ENCODE measurements around the gene MAPK9.

The MAPK9 gene

DNA sequence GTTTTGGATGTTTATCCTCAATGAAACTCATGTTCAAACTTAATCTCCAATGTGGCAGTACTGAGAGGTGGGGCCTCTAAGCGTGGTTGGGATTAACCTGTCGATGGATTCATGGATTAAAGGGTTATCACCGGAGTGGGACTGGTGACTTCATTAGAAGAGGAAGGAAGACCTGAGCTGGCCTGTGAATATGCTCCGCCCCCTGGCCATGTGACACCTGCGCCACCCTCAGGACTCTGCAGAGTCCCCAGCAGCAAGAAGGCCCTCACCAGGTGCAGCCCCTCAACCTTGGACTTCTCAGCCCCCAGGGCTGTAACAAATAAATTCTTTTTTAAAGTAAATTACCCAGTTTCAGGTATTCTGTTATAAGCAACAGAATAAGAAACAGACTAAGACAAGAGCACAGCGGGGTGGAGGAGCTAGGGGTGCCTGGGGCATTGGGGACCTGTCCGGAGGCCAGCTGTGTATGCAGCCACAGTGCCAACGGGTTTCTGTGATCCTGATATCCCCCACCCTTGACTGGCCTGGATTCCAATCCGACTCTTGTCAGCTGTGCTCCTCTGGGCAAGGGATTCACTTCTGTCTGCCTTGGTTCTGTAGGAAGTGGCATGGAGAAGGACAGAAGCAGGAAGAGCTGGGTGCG is 3.2 kb upstream of the MAPK9 start:
- DNase-seq (ENCODE audit: low read depth in 2 of 2): no peak

DNA sequence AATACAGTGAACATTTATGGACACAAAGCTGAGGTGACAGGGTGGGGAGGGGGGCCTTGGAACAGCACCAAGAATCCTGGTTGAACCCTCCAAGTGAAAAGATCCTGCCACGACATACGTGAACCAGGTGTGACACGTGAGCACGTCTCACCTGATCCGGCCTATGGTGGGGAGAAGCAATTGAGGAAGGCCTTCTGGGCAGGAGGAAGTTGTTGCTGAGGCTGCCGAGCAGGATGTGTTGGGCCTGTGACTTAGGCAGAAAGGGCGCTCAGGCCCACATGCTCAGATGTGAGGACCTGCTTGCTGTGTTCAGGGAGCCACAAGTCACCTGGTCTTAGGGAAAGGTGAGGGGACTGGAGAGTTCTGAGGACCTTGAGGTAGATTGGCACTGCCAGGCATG is 2.5 kb upstream of the MAPK9 start:
- no peak for DNase-seq (ENCODE audit: low read depth in 2 of 2)

DNA sequence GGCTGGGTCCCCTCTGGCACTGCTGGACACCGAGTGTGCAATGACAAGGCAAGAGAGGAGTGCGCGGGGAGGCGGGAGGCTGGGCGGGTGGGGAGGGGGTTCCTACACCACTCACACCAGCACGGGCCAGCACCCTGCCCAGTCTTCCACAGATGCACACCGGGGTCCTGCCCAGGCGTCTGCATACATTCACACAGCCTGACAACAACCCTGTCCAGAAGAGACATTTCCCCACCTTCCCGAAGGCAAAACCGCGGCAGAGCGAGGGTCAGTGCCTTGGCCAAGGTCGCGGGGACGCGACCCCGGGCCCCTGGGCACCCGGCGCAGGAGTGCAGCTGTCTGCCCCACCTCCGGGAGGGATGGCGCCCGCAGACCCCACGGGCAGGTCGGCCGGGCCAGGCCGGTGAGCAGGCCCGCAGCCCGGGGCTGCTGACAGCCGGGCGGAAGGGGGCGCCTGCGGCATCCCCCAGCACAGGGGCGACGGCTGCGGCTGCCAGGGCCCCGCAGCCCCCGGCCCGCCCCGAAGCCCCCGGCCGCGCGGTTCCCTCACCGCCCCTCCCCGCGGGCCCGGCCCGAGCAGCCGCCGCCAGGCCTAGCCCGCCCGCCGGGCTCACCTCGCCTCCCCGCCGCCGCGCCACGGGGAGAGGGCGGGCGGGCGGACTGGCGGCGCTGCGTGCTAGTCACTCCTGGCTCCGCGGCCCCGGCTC is 496 bp downstream of the MAPK9 start:
- peak in 1 of 2 donors; percentile 28 for DNase-seq (ENCODE audit: low read depth in 2 of 2)

DNA sequence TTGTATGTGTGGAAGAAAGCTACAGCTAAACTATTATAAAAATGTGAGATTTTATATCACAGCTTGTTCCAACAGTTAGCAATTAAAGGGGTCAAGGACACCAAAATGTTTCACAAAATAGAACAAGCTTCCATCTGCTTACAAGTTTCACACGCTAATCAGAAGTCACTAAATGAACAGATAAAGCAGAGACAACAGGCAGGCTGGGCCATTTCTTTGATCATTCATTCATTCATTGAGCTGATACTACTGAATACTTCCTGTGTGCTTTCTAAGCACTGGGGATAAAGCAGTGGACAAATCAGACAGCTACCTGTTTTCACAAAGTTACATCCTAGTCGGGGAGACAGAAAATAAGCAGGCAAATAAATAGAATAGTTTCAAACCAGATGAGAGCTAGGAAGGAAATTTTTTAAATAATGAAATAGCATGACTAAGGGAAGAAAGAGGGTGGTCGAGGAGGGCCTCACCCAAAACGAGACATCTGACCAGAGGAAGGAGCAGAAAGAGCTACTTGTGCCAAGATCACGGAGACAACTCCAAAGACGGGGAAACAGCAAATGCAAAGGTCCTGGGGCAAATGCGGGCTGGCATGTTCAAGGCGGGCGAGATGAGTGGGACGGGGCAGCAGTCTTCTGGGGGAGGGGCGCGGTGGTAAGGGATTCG is 1.2 kb downstream of the MAPK9 start:
- no peak for DNase-seq (ENCODE audit: low read depth in 2 of 2)

DNA sequence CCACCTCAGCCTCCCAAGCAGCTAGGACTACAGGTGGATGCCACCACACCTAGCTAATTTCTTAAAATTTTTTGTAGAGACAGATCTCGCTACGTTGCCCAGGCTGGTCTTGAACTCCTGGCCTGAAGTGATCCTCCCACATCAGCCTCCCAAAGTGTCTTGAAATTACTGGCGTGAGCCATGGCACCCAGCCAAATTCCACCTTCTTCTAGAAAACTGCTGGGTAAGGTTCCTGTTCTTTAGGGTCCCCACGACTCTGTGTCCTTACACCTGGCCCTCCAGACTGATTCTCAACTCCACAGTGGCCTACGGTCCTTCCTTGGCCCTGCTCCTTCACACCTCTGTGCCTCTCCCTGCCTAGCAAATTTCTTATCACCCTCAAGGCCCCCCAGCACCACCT is 1.9 kb downstream of the MAPK9 start:
- no peak for DNase-seq (ENCODE audit: low read depth in 2 of 2)

DNA sequence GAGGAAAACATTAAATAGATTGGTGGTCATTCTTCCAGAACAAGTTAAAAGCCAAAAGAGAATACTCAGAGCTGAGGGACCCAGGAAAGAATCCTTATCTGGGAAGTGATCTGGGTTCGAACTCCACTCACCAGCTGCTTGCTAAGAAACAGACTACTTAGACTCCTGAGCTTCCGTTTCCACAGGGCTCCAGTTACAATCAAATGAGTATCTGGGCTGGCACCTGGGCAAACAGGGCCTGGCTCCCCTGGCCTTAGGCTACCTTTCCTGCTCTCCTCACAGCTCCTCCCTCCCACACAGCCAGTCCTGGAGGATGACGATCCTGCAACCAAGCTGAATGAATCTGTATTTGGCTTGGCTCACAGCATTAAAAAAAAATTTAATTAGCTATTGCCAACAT is 2.5 kb downstream of the MAPK9 start:
- DNase-seq (ENCODE audit: low read depth in 2 of 2): no peak

DNA sequence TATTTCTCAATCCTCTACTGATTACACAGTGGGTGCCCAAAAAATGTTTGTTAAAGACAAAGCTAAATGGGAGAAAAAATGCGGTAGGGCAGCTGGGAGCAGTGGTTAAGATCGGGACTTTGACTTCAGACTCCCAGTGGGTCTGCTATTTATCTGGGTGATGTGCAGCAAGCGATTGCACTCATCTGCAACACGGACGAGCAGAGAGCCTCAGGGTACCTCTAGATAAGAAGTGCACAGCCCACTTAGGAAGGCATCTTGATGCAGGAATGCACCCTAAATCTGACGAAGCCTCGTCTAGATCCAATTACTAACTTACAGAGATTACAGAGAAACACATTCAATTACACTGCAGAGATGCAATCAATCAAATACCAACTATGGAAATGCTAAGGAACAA is 4.0 kb downstream of the MAPK9 start:
- DNase-seq (ENCODE audit: low read depth in 2 of 2): no peak

DNA sequence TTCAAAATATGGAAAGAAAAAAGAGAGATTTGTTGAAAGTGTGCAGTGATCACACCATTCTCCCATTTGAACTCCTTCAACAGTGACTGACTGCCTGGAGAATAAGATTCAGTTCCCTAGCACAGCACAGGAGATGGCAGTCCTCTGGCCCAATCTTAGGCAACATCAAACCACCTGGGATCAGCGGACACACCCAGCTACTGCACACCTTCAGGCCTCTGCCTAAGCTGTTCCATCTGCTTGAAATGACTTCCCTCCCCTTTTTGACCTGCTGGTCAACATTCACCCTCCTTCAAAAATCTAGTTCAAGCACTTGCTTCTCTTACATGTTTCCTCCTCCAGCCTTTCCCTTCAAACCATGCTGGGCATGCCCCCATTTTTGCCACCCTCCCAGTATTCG is 4.5 kb downstream of the MAPK9 start:
- no peak for DNase-seq (ENCODE audit: low read depth in 2 of 2)

DNA sequence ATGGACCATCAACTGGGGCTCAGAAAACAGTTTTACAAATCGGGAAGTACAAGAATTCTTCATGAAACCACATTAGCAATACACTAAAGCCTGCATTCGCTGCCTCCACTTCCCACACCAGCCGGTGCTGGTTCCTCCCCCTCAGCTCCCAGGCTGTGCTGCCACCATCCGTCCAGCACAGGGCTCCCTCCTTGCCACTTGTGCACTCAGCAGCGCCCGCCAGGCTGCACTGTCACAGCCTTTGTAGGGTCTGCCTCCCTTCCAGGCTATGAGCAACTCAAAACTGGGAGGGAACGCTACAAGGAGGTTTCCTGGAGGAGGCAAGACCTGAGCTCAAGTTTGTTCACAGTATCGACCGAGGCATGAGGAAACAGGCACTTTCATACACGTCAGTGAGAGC is 7.7 kb downstream of the MAPK9 start:
- no peak for DNase-seq (ENCODE audit: low read depth in 2 of 2)

DNA sequence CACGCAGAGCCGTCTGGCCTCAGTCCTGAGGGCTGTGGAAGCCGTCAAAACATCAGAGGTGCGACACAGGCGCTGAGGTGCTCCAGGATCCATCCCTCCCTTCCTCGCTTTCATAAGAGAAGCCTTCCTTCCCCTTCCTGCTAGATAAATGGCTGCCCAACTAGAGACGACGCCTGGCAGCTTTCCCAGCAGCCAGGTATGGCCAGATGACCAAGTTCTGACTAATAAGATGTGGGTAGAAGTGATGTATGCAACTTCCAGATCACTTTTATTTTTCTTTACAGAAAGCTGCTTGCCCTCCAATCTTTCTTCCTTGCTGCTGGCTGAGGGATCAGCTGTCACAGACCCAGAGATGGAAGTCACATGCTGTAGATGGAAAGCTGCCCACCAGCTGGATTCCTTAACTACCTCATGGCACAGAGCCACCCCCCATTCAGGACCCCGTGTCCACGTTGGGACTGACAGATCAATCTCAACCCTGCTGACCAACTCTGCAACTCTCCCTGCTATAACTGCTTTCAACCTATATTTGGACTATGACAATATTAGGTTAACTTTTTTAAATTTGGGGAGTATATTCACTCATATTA is 8.8 kb downstream of the MAPK9 start:
- no peak for DNase-seq (ENCODE audit: low read depth in 2 of 2)

DNA sequence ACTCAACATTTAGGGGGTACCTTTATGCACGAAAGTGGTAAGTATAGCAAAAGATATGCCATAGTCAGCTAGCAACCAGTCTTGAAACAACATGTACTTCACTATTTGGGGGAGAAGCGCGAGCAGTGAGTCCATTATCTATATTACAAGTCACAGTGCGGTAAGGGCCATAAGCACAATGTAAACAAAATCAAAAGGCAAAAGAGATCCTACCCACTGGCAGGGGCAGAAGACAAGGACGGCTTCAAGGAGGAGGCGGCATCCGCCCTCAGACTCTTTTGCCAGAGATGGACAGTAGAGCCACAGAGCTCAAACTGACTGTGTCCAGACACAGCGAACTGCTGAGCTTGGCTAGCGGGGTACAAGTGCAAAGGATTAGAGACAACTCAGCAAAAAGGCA is 9.6 kb downstream of the MAPK9 start:
- DNase-seq (ENCODE audit: low read depth in 2 of 2): no peak

DNA sequence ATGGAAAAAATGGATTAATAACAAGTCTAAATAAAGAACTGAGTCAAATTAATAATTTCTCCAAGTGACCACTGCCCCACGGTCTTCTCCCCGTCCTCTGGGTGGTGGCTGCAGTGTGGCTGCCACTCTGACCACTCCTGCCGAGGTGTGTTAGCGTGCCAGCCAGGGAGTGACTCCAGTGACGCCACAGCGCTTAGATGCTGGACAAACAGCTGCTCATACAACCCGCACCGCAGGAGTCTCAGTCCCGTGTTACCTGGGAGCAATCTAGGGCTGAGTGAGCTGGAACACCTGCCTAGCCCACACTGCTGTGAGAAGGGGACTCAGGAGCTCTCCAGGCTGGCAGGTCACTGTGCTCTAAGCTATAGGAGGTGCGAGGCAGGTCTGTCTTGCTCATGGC is 10.2 kb downstream of the MAPK9 start:
- no peak for DNase-seq (ENCODE audit: low read depth in 2 of 2)

DNA sequence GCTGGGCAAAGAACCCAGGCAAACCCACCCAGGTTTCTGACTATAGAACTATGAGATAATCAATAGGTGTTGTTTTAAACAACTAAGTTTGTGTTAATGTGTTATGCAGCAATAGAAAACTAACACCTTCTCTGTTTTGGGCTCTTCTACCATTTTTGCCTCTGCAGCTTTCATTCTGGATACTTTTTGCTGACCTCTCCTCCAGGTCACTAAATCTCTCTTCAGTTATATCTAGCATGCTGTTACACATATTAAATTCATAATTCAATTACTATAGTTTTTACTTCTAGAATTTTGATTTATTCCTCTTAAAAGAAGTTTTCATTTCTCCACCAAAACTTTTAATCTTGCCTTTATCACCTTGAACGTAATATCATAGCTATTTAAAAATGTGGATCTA is 17.2 kb downstream of the MAPK9 start:
- no peak for DNase-seq (ENCODE audit: low read depth in 2 of 2)

DNA sequence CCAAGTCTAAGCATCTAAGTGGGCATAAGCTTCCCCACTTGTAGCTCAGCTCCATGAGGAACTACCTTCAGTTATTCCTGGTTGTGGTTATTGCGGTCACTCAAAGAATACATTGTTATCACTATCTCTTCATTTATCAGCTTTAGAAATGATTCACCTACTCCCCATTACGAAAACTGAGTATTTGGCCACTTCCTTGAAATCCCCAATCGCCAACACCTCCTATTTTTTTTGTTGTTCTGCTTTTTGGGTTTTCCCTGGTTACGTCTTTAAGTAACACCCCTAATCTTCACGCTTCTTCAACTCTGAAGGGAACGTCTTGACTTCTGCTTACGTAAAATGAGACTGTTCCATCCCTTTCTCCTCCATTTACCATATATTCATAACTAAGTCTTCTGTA is 20.7 kb downstream of the MAPK9 start:
- DNase-seq (ENCODE audit: low read depth in 2 of 2): no peak

DNA sequence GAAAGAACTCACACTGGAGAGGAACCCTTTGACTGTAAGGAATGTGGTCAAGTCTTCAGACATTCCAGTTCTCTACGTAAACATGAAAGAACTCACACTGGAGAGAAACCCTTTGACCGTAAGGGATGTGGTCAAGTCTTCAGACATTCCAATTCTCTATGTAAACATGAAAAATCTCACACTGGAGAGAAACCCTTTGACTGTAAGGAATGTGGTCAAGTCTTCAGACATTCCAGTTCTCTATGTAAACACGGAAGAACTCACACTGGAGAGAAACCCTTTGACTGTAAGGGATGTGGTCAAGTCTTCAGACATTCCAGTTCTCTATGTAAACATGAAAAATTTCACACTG is 32.6 kb downstream of the MAPK9 start:
- DNase-seq (ENCODE audit: low read depth in 2 of 2): no peak

DNA sequence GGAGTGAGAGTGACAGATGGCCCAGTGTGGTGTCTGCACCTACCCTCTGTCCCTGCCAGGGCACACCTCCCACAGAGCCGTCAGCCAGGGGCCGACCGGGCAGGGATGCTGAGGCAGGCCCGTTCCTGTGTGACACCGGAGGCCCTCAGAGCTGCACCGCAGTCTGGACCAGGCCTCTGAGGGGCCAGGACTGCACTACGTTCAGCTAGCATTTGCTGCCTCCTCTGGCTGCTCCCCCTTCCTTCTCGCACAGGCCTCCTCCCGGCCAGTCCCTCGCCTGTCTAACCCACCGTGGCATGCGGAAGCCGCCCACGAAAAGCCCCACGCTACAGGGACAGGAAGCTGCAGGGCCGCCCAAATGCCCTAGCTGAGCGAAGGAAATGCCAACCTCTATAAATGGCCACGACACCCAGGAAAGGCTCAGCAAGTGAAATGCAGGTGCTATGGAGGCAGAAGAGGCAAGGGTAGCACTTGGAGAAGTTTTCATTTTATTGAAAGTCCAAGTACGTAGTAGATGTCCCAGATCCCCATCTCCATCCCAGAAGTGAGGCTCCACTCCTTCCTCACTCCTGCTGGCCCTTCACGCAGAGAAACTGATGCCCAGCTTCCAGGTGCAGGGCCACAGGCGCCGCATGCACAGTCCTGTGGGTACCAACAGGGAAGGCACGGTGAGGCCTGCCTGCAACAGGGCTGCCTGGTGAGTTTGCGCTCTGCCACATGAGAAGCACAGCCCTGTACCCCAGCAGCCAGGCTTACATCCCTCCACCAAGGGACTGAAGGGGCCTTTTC is 38.7 kb downstream of the MAPK9 start:
- DNase-seq (ENCODE audit: low read depth in 2 of 2): no peak

DNA sequence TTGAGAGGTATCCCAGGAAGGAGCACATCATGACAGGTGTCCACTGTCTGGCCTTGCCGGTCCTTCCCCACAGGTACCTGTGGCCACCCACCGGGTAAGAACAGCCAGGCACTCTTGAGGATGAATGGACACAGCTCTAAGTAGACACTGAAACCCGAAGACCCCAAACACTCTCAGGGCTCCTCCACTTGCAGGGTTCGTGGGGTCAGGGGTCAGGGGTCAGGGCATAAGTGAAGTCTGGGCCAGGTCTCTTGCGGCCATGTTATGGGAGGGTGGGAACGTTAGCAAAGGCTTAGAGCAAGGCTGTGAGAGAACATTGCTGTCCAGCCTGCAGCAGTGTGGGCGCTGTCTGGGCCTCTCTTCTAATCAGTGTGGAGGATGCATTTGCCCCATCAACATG is 40.0 kb downstream of the MAPK9 start:
- no peak for DNase-seq (ENCODE audit: low read depth in 2 of 2)

DNA sequence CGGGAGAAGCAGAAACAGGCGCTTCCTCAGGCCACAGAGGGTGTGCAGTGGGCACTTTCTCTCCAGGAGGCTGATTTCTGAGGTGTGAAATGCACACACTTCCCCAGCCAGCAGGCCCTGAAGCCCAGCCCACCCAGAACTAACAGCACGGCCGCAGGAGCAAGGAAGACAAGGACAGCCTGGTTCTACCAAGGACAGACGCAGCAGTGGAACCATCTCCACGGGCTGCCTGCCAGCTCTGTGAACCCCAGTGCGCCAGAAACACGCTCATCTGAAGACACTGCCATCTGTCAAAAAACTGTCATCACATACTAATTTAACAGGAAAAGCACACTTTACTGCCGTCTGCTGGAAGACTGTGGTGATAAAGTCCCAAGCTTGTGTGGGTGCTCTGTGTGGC is 40.7 kb downstream of the MAPK9 start:
- no peak for DNase-seq (ENCODE audit: low read depth in 2 of 2)

DNA sequence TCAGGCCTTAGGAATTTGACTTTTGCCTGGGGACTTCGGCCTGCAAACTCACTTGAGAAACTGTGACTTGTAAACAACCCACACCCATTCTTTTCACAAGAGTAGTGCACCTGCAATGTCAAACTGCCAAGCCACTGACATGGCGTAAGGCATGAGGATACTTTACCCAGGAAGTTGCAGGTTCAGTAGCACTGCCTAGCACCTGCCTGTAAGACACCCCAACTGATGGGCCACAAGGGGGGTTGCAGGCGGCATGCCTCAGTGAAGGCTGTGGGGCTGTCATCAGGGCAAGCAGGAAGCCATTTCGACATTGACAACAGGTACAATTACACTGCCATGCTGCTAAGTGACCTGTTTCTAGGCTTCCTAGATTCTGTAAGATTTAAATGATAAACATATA is 41.6 kb downstream of the MAPK9 start:
- DNase-seq (ENCODE audit: low read depth in 2 of 2): no peak

DNA sequence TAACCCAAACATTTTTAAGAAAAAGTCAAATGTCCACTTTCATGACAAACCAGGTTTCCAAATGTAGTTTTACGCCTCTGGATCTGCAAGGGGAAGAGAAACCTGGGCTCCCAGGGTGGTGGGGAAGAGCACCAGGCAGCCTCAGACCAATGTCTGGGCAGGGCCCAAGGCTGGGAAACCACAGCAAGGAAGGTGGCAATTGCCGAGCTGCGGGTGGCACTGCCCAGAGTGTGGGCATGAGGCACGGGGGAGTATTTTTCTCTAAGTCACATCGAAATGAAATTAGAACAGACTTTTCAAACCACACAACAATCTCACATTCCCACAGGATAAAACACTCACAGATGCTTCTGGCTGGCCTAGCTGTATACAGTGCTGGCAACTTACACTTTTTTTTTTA is 50.3 kb downstream of the MAPK9 start:
- DNase-seq (ENCODE audit: low read depth in 2 of 2): no peak

DNA sequence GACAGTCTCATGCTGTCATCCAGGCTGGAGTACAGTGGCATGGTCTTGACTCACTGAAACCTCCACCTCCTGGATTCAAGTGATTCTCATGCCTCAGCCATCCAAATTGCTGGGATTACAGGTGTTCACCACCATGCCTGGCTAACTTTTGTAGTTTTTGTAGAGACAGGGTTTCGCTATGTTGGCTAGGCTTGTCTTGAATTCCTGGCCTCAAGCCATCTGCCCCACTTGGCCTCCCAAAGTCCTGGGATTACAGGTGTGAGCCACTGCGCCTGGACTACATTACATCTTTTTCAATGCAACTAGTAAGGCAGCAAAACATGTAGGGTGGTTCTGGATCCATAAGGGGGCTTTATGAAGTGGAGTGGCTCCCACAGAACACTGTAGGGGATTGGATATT is 53.3 kb downstream of the MAPK9 start:
- DNase-seq (ENCODE audit: low read depth in 2 of 2): no peak

DNA sequence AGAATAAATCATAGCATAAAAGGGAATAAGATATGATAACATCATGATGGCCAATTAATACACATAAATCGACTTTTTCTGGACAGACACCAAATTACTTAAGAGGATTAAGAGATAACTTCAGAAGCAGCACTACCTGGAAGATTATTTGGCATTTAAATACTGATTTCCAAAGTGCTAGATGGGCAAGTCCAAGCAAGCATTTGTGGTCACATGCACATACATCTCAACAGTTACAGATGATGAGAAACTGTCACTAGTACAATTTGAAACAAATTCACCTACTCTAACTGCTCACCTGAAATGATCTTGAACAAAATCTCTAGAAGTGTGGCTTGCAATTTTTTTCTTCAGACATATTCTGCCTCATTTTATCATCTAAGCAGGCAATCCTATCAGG is 56.0 kb downstream of the MAPK9 start:
- DNase-seq (ENCODE audit: low read depth in 2 of 2): no peak
